SK-N-DZ (cell line): ENCODE measurements around the gene MUL1.

Source experiments
- DNase-seq: peaks from one replicate; pipeline ENCODE4 v3.0.0-alpha.2; 2015; ENCODE audit warnings: low spot score

Gene MUL1

DNA sequence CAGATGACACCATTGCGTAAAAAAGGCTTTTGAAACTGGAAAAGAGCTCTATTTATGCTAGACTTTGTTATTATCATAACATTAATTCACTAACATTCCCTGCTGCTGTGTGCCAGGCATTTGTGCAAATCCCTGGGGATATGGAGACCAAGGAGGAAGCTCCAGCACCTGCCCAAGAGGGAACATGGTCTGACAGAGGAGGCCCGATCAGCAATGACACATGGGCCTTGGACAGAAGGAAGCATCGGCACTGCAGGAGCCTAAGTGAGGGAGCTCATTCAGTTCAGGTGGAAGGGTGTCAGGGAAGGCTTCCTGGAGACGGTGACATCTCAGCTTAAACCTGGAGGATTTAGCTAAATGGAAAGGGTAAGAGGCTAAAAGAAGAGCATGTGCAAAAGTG lies 35.8 kb downstream of the MUL1 start:
- DNase-seq = no peak

GRCh38 chr1:20470194-20470593 lies 37.8 kb downstream of the MUL1 start:
- no peak for DNase-seq

DNA sequence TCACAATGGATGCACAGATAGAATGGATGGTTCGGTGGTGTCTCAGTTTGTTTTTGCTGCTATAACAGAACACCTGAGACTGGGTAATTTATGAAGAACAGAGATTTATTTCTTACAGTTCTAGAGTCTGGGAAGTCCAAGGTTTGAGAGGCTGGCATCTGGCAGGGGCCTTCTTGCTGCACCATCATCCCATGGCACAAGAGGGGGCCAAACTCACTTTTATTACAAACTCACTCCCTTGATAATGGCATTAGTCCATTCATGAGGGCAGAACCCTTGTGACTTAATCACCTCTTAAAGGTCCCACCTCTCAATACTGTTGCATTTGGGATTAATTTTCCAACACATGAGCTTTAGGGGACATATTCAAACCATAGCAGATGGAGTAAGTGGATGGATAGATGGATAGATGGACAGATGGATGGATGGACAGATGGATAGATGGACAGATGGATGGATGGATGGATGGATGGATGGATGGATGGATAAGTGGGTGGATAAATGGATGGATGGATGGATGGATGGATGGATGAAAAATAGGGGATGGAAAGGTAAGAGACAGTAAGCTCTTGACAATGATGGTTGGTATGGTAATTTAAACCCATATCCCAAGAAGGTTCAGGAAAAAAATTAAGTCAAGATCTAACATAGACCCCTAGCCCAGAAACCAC lies 38.4 kb downstream of the MUL1 start:
- DNase-seq = no peak

DNA sequence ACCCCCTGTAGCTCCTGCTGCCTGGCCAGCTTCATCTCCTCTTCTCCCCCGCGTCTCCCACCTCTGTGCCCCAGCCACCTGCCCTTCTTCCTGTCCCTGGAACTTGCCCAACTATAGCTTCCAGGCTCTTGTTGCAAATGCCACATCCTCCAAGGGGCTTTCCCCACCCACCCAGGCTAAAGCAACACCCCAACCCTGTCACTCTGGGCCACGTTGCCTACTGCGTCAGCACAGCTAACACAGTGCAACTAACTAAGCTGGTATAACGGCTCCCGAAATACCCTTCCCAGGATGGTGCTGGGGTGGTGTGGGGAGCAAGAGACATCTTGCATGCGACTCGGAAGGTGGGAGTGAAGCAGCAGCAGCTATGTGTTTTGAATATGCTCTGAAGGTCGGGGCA lies 41.7 kb downstream of the MUL1 start:
- no peak for DNase-seq

GRCh38 chr1:20465187-20465586 lies 42.8 kb downstream of the MUL1 start:
- no peak for DNase-seq

DNA sequence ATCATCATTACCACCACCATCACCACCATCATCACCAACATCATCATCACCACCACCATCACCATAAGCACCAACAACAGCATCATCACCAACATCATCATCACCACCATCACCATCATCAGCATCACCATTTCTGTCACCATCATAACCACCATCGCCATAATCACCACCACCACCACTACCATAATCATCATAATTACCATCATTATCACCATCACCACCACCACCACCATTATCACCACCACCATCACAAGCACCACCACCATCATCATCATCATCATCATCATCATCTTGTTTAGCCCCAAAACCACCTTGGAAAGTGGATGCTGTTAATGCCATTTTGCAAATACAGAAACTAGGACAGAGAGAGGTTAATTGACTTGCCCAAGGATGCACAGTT lies 44.4 kb downstream of the MUL1 start:
- DNase-seq = no peak

- DNase-seq = no peak
These were observed 45.6 kb downstream of the MUL1 start for GRCh38 chr1:20462397-20462796.

DNA sequence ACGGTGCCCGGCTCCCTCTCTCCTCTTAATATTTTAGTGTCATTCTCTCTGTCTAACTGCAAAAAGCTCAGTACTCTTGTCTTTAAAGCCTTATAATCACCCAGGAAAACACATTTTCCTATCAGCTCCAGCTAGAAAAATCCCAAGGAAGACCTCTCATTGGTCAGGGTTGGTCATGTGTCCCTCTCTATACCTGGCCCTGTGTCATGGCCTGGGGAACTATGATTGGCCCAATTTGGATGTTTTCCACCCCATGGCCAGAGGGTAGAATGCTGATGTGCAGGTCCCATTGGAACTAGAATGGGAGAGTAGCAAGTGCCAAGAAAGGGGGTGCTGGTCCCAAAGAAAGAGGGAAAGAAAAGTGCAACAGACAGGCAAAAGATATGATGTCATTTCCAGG lies 49.2 kb downstream of the MUL1 start:
- DNase-seq = no peak

DNA sequence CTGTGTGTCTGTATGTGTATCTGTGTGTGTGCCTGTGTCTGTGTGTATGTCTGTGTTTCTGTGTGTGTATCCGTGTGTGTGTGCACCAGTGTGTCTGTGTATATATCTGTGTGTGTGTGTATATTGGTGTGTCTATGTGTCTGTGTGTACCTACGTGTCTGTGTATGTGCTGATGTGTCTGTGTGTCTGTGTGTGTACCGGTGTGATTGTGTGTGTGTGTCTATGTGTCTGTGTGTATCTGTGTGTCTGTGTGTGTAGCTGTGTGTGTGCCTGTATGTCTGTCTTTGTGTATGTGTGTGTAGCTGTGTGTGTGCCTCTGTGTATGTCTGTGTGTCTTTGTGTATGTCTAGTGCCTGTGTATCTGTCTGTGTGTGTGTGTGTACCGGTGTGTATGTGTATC lies 53.9 kb downstream of the MUL1 start:
- DNase-seq = no peak

GRCh38 chr1:20449735-20450311 lies 58.1 kb downstream of the MUL1 start:
- DNase-seq = no peak
